ENCODE measurements around the gene MAPRE2.

DNA sequence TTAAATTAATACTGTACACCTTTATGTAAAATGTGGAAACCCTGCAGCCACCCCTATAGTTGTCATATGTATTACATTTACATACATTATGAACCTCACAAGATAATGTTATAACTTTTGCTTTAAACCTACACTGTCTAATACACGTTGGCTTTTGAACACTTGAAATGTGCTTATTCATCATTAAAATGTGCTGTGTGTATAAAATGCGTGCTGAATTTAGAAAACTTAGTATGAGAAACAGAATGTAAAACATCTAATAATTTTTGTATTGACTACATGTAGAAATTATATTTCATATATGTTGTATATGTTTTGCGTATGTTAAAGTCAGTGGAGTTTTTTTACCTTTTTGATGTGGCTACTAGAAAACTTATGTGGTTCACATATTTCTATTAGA is 68.8 kb downstream of the MAPRE2 start:
- TF ChIP-seq, protein P1, sequence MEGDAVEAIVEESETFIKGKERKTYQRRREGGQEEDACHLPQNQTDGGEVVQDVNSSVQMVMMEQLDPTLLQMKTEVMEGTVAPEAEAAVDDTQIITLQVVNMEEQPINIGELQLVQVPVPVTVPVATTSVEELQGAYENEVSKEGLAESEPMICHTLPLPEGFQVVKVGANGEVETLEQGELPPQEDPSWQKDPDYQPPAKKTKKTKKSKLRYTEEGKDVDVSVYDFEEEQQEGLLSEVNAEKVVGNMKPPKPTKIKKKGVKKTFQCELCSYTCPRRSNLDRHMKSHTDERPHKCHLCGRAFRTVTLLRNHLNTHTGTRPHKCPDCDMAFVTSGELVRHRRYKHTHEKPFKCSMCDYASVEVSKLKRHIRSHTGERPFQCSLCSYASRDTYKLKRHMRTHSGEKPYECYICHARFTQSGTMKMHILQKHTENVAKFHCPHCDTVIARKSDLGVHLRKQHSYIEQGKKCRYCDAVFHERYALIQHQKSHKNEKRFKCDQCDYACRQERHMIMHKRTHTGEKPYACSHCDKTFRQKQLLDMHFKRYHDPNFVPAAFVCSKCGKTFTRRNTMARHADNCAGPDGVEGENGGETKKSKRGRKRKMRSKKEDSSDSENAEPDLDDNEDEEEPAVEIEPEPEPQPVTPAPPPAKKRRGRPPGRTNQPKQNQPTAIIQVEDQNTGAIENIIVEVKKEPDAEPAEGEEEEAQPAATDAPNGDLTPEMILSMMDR (IDR thresholded peaks at IDR 0.05), result no peak
- no peak for TF ChIP-seq ZFX (IDR thresholded peaks at IDR 0.05; ENCODE audit: borderline replicate concordance)
